Liver (tissue), 9 donors: ENCODE data around the gene DGKH. TPM values are rescaled to one million over a fixed set of nuclear protein-coding genes. Genes with fewer than 3 reads are reported as not detected.

Experiments used
- DNase-seq: peaks from one replicate; pipeline ENCODE4 v3.0.0-alpha.2; 2017; ENCODE audit warnings: low spot score
- H3K27ac ChIP-seq, 2 donors: one replicate each; pipeline ENCODE4 v1.7.0; 2013; ENCODE audit warnings: inconsistent platforms in 2 of 2, low read length in 2 of 2, control low read depth in 1 of 2, low read depth in 1 of 2, mild to moderate bottlenecking in 1 of 2
- H3K27me3 ChIP-seq, 4 donors: one replicate each; pipeline versions ENCODE4 v1.6.1 to v1.7.0; 2013; ENCODE audit warnings: low read length in 3 of 4, inconsistent platforms in 1 of 4, mild to moderate bottlenecking in 1 of 4, moderate library complexity in 1 of 4; ENCODE audit not compliant: control insufficient read depth in 4 of 4, insufficient read depth in 4 of 4
- H3K36me3 ChIP-seq, 4 donors: one replicate each; pipeline versions ENCODE4 v1.6.1 to v1.7.0; 2013; ENCODE audit warnings: low read length in 3 of 4, mild to moderate bottlenecking in 3 of 4, low read depth in 1 of 4, moderate library complexity in 1 of 4; ENCODE audit not compliant: control insufficient read depth in 4 of 4, insufficient read depth in 3 of 4
- H3K4me1 ChIP-seq, 4 donors: one replicate each; pipeline versions ENCODE4 v1.6.1 to v1.7.0; 2013; ENCODE audit warnings: low read length in 3 of 4, mild to moderate bottlenecking in 3 of 4, moderate library complexity in 1 of 4; ENCODE audit not compliant: control insufficient read depth in 4 of 4, insufficient read depth in 4 of 4
- H3K4me3 ChIP-seq, 3 donors: one replicate each; pipeline versions ENCODE4 v1.6.1 to v1.7.0; 2013; ENCODE audit warnings: low read length in 3 of 3, control low read depth in 1 of 3, low read depth in 1 of 3, mild to moderate bottlenecking in 1 of 3
- H3K9ac ChIP-seq, 2 donors: one replicate each; pipeline ENCODE4 v1.7.0; 2013; ENCODE audit warnings: low read length in 2 of 2, mild to moderate bottlenecking in 2 of 2, moderate library complexity in 2 of 2, control low read depth in 1 of 2, low read depth in 1 of 2
- H3K9me3 ChIP-seq, 4 donors: one replicate each; pipeline versions ENCODE4 v1.6.1 to v1.7.0; 2013; ENCODE audit warnings: low read length in 3 of 4; ENCODE audit not compliant: control insufficient read depth in 4 of 4
- EGR1 ChIP-seq, 2 donors: IDR thresholded peaks; 2 replicates each; pipeline ENCODE4 v1.6.1; 2016 to 2018; ENCODE audit warnings: antibody characterized with exemption in 2 of 2, low read depth in 2 of 2
- FOXA2 ChIP-seq: IDR thresholded peaks from 2 replicates; pipeline ENCODE4 v1.6.1; 2016; ENCODE audit warnings: antibody characterized with exemption
- GABPA ChIP-seq, 2 donors: IDR thresholded peaks in 1 of 2; conservative IDR thresholded peaks in 1 of 2; 2 replicates each; pipeline ENCODE4 v1.6.1; 2016; ENCODE audit warnings: antibody characterized with exemption in 2 of 2, mild to moderate bottlenecking in 1 of 2, moderate library complexity in 1 of 2
- HNF4A ChIP-seq, 2 donors: conservative IDR thresholded peaks; 2 replicates each; pipeline ENCODE4 v1.6.1; 2016; ENCODE audit warnings: antibody characterized with exemption in 2 of 2, mild to moderate bottlenecking in 2 of 2
- JUND ChIP-seq, 2 donors: IDR thresholded peaks; 2 replicates each; pipeline ENCODE4 v1.6.1; 2016; ENCODE audit warnings: antibody characterized with exemption in 2 of 2
- NR2F2 ChIP-seq: IDR thresholded peaks from 2 replicates; pipeline ENCODE4 v1.6.1; 2016; ENCODE audit warnings: antibody characterized with exemption
- RAD21 ChIP-seq, 2 donors: IDR thresholded peaks; 2 replicates each; pipeline ENCODE4 v1.6.1; 2016; ENCODE audit warnings: antibody characterized with exemption in 2 of 2, mild to moderate bottlenecking in 2 of 2
- SP1 ChIP-seq: IDR thresholded peaks from 2 replicates; pipeline ENCODE4 v1.6.1; 2018; ENCODE audit warnings: antibody characterized with exemption, mild to moderate bottlenecking
- TAF1 ChIP-seq: conservative IDR thresholded peaks from 2 replicates; pipeline ENCODE4 v1.6.1; 2016; ENCODE audit warnings: antibody characterized with exemption, mild to moderate bottlenecking
- YY1 ChIP-seq: IDR thresholded peaks from 2 replicates; pipeline ENCODE4 v1.6.1; 2016; ENCODE audit warnings: antibody characterized with exemption, mild to moderate bottlenecking
- WGBS: extraction: QIAGEN DNeasy Blood & Tissue Kit; methylation state at CpG from one replicate; pipeline ENCODE4 v1.1.7; 2013; 5-methylcytosine and 5-hydroxymethylcytosine counted together
- polyA plus RNA-seq, 2 donors: library from polyadenylated mRNA; stranded (reverse) in 1 of 2; unstranded in 1 of 2; fragments of 200-250 nt in 1 of 2; fragments of >200 nt in 1 of 2; fragmentation: Nextera tagmentation in 1 of 2; extraction: Ambion mirVana in 1 of 2; gene quantifications; one replicate each; pipeline versions ENCODE4 v1.2.1 to v1.2.3, GENCODE V29; 2013 to 2015
- total RNA-seq, 2 donors: library from RNA; depleted of rRNA; stranded (reverse); fragments of >200 nt; gene quantifications; one replicate each; pipeline ENCODE4 v1.2.3, GENCODE V29; 2014
- TF ChIP-seq, protein P1 (sequence below): IDR thresholded peaks from 2 replicates; pipeline ENCODE4 v1.6.1; 2016; ENCODE audit warnings: antibody characterized with exemption, mild to moderate bottlenecking
- TF ChIP-seq, protein P2 (sequence below): fragments of 150-350 bp; IDR thresholded peaks from 2 replicates; pipeline ENCODE4 v1.5.1; 2017; ENCODE audit warnings: improper control_type of control experiment, low read depth, low read length; ENCODE audit not compliant: missing input control
- TF ChIP-seq, protein P3 (sequence below): IDR thresholded peaks from 2 replicates; pipeline ENCODE4 v1.6.1; 2016; ENCODE audit warnings: antibody characterized with exemption
- TF ChIP-seq, protein P4 (sequence below): IDR thresholded peaks from 2 replicates; pipeline ENCODE4 v1.6.1; 2016; ENCODE audit warnings: antibody characterized with exemption
- TF ChIP-seq, protein P5 (sequence below): IDR thresholded peaks from 2 replicates; pipeline ENCODE4 v1.6.1; 2016; ENCODE audit warnings: antibody characterized with exemption
- donor health status: healthy.
- donor health status: healthy.
- donor health status: healthy.
- donor health status: healthy.
- donor health status: healthy.

DGKH gene
- total and polyA plus RNA-seq, 4 donors = 0.25 to 3.7 (median 0.97) TPM

DNA sequence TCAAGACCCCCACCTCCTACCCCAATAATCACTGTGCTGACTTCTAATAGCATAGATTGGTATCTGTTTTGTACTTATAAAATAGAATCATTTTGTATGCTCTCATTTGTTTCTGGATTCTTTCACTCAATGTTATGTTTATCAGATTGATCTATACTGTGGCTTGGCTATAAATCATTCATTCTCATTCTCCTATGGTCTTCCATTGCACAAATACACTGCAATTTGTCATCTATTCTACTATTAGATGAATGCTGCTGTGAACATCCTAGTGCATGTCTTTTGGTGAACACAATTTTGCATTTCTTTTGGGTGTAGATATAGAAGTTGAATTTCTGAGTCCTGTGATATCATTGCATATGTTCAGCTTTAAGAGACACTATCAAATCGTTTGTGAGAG, 128.7 kb downstream of the DGKH start (continued):
- TF ChIP-seq, protein P1, sequence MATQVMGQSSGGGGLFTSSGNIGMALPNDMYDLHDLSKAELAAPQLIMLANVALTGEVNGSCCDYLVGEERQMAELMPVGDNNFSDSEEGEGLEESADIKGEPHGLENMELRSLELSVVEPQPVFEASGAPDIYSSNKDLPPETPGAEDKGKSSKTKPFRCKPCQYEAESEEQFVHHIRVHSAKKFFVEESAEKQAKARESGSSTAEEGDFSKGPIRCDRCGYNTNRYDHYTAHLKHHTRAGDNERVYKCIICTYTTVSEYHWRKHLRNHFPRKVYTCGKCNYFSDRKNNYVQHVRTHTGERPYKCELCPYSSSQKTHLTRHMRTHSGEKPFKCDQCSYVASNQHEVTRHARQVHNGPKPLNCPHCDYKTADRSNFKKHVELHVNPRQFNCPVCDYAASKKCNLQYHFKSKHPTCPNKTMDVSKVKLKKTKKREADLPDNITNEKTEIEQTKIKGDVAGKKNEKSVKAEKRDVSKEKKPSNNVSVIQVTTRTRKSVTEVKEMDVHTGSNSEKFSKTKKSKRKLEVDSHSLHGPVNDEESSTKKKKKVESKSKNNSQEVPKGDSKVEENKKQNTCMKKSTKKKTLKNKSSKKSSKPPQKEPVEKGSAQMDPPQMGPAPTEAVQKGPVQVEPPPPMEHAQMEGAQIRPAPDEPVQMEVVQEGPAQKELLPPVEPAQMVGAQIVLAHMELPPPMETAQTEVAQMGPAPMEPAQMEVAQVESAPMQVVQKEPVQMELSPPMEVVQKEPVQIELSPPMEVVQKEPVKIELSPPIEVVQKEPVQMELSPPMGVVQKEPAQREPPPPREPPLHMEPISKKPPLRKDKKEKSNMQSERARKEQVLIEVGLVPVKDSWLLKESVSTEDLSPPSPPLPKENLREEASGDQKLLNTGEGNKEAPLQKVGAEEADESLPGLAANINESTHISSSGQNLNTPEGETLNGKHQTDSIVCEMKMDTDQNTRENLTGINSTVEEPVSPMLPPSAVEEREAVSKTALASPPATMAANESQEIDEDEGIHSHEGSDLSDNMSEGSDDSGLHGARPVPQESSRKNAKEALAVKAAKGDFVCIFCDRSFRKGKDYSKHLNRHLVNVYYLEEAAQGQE = no peak
- no peak for TF ChIP-seq YY1
- TF ChIP-seq, protein P2, sequence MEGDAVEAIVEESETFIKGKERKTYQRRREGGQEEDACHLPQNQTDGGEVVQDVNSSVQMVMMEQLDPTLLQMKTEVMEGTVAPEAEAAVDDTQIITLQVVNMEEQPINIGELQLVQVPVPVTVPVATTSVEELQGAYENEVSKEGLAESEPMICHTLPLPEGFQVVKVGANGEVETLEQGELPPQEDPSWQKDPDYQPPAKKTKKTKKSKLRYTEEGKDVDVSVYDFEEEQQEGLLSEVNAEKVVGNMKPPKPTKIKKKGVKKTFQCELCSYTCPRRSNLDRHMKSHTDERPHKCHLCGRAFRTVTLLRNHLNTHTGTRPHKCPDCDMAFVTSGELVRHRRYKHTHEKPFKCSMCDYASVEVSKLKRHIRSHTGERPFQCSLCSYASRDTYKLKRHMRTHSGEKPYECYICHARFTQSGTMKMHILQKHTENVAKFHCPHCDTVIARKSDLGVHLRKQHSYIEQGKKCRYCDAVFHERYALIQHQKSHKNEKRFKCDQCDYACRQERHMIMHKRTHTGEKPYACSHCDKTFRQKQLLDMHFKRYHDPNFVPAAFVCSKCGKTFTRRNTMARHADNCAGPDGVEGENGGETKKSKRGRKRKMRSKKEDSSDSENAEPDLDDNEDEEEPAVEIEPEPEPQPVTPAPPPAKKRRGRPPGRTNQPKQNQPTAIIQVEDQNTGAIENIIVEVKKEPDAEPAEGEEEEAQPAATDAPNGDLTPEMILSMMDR = no peak
- TF ChIP-seq RAD21 (IDR thresholded peaks at IDR 0.05) = no peak
- TF ChIP-seq EGR1 (IDR thresholded peaks at IDR 0.05; ENCODE audit: low read depth in 2 of 2) = no peak
- no peak for TF ChIP-seq GABPA (IDR thresholded peaks at IDR 0.05 in 1 of 2, conservative IDR thresholded peaks at IDR 0.05 in 1 of 2)

DNA sequence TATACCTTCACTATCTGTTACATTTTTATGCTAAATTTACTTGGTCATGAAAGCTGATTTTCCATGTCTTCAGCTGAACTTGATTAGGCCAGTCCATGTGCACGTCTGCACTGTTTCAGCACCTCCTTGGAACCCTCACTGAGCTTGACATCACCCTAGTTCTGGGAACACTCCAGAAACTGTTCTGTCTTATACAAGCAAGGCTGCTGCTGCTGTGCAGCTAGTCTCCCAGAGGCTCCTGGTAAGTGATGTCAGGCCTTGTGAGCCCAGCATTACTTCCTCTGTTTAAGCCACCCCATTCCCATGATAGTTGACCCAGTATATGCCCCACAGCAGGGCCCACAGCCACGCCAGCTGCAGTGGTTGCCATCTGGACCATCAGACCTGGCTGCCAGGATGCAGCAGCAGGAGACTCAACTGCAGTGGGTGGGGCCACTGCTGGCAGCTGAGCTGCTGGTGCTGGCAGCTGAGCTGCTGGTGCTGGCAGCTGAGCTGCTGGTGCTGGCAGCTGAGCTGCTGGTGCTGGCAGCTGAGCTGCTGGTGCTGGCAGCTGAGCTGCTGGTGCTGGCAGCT, 133.0 kb downstream of the DGKH start:
- Histone ChIP-seq H3K9ac (no peak overlapping the region), H3K27ac (no peak overlapping the region), H3K27me3 (no peaks in the 10 kb centered on the region), H3K9me3 (no peaks in the 10 kb centered on the region), H3K4me3 (no peak overlapping the region), H3K4me1 (no peaks in the 10 kb centered on the region), H3K36me3 (peaks cover 0 to 2% (median 0%) of the 10 kb centered on the region in 4 donors)
- 90% methylated on average over 2 of the region's 2 CpGs for WGBS
- no peak for DNase-seq
- TF ChIP-seq YY1 (no peak), GABPA (IDR thresholded peaks at IDR 0.05 in 1 of 2, conservative IDR thresholded peaks at IDR 0.05 in 1 of 2) (no peak), HNF4A (conservative IDR thresholded peaks at IDR 0.05) (no peak), EGR1 (IDR thresholded peaks at IDR 0.05; ENCODE audit: low read depth in 2 of 2) (no peak)
- TF ChIP-seq, protein P3, sequence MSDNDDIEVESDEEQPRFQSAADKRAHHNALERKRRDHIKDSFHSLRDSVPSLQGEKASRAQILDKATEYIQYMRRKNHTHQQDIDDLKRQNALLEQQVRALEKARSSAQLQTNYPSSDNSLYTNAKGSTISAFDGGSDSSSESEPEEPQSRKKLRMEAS = no peak

DNA sequence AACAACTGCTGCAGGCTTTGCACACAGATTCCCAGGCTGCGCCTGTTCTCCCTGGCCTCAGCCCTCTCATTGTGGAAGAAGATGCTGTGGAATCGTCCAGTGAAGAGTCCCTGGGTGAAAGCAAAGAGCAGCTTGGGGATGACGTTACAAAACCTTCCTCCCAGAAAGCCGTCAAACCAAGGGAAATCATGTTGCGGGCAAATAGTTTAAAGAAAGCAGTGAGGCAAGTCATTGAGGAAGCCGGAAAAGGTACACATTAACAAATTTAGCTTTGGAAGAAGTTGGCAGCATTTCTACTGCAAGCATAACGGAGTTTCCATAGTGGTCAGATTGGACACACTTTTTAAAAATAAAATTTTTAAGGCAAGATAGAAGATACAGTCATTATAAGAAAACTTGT, 140.6 kb downstream of the DGKH start:
- no peak overlapping the region for H3K27ac ChIP-seq
- H3K36me3 ChIP-seq = peaks cover 0 to 3% (median under 1%) of the 10 kb centered on the region in 4 donors
- H3K9ac ChIP-seq = no peak overlapping the region
- no peaks in the 10 kb centered on the region for H3K27me3 ChIP-seq
- 94% methylated on average over 7 of the region's 7 CpGs for WGBS
- no peak overlapping the region for H3K4me3 ChIP-seq
- no peak for DNase-seq
- no peaks in the 10 kb centered on the region for H3K4me1 ChIP-seq
- H3K9me3 ChIP-seq = no peaks in the 10 kb centered on the region
- TF ChIP-seq, protein P2 = no peak
- TF ChIP-seq, protein P4, sequence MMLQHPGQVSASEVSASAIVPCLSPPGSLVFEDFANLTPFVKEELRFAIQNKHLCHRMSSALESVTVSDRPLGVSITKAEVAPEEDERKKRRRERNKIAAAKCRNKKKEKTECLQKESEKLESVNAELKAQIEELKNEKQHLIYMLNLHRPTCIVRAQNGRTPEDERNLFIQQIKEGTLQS = no peak
- TF ChIP-seq NR2F2 (no peak), FOXA2 (no peak), SP1 (no peak), GABPA (IDR thresholded peaks at IDR 0.05 in 1 of 2, conservative IDR thresholded peaks at IDR 0.05 in 1 of 2) (no peak), JUND (IDR thresholded peaks at IDR 0.05) (no peak), TAF1 (no peak)
- TF ChIP-seq, protein P1 = no peak
- TF ChIP-seq, protein P5, sequence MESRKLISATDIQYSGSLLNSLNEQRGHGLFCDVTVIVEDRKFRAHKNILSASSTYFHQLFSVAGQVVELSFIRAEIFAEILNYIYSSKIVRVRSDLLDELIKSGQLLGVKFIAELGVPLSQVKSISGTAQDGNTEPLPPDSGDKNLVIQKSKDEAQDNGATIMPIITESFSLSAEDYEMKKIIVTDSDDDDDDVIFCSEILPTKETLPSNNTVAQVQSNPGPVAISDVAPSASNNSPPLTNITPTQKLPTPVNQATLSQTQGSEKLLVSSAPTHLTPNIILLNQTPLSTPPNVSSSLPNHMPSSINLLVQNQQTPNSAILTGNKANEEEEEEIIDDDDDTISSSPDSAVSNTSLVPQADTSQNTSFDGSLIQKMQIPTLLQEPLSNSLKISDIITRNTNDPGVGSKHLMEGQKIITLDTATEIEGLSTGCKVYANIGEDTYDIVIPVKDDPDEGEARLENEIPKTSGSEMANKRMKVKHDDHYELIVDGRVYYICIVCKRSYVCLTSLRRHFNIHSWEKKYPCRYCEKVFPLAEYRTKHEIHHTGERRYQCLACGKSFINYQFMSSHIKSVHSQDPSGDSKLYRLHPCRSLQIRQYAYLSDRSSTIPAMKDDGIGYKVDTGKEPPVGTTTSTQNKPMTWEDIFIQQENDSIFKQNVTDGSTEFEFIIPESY = no peak
